CD4-positive, CD25-positive, alpha-beta regulatory T cell (primary cell): ENCODE results near the gene TUT1. TPM values are rescaled to one million over a fixed set of nuclear protein-coding genes. Genes with fewer than 3 reads are reported as not detected.
"Not testable (repeated sequence)": the region's sequence is repeated elsewhere in the genome, so short reads cannot be mapped to it uniquely, and the experiment has no call there.

ENCODE experiments used
- ATAC-seq, 2 donors: fragments of 150-1000 bp; cut with Tn5 transposase; one replicate each; pipeline ENCODE4 v1.10.0; 2021; ENCODE audit warnings: low read depth in 2 of 2, moderate number of reproducible peaks in 2 of 2, moderate library complexity in 1 of 2
- DNase-seq, 3 donors: peaks; one replicate each; pipeline versions ENCODE4 v3.0.0 to v3.0.0-alpha.2; 2012 to 2022; ENCODE audit warnings: mixed read lengths in 1 of 3
- H3K27ac ChIP-seq: one replicate; pipeline ENCODE4 v1.7.0; 2013; ENCODE audit warnings: mild to moderate bottlenecking, low read length; ENCODE audit not compliant: insufficient read depth, poor library complexity, severe bottlenecking
- H3K27me3 ChIP-seq: one replicate; pipeline ENCODE4 v1.7.0; 2013; ENCODE audit warnings: low read length; ENCODE audit not compliant: control insufficient read depth, insufficient read depth
- H3K36me3 ChIP-seq: one replicate; pipeline ENCODE4 v1.7.0; 2013; ENCODE audit warnings: mild to moderate bottlenecking, low read length, moderate library complexity; ENCODE audit not compliant: control insufficient read depth, insufficient read depth
- H3K4me1 ChIP-seq: 2 replicates; pipeline ENCODE4 v1.7.0; 2013; ENCODE audit warnings: mild to moderate bottlenecking, low read length; ENCODE audit not compliant: insufficient read depth, control insufficient read depth, poor library complexity, severe bottlenecking
- H3K4me3 ChIP-seq: one replicate; pipeline ENCODE4 v1.7.0; 2013; ENCODE audit warnings: low read depth, mild to moderate bottlenecking, low read length, moderate library complexity
- H3K9me3 ChIP-seq, 2 experiments: 1 replicate in 1 of 2; 2 replicates in 1 of 2; pipeline ENCODE4 v1.7.0; 2013; ENCODE audit warnings: low read length in 2 of 2, mild to moderate bottlenecking in 1 of 2, moderate library complexity in 1 of 2; ENCODE audit not compliant: control insufficient read depth in 2 of 2
- H3K27ac Mint-ChIP-seq, 3 donors: one replicate each; pipeline ENCODE4 v1.8.0; 2020 to 2022; ENCODE audit warnings: mild to moderate bottlenecking in 3 of 3, mixed read lengths in 3 of 3, moderate library complexity in 2 of 3
- H3K27me3 Mint-ChIP-seq: one replicate; pipeline ENCODE4 v1.8.0; 2022; ENCODE audit warnings: mild to moderate bottlenecking, mixed read lengths
- H3K36me3 Mint-ChIP-seq: one replicate; pipeline ENCODE4 v1.8.0; 2020; ENCODE audit warnings: mixed read lengths
- H3K4me1 Mint-ChIP-seq, 4 donors: one replicate each; pipeline ENCODE4 v1.8.0; 2020 to 2022; ENCODE audit warnings: mixed read lengths in 4 of 4, mild to moderate bottlenecking in 1 of 4
- H3K4me3 Mint-ChIP-seq, 4 donors: one replicate each; pipeline ENCODE4 v1.8.0; 2020 to 2022; ENCODE audit warnings: mild to moderate bottlenecking in 4 of 4, mixed read lengths in 4 of 4, moderate library complexity in 3 of 4
- H3K9me3 Mint-ChIP-seq, 7 donors: one replicate each; pipeline ENCODE4 v1.8.0; 2020 to 2022; ENCODE audit warnings: mixed read lengths in 7 of 7, mild to moderate bottlenecking in 3 of 7, moderate library complexity in 2 of 7
- polyA plus RNA-seq, 4 donors: library from polyadenylated mRNA; unstranded; fragments of 300-500 nt; fragmentation: Illumina TruSeq; gene quantifications; one replicate each; pipeline ENCODE4 v1.2.3, GENCODE V29; 2021
- total RNA-seq: library from RNA; stranded (reverse); gene quantifications from one replicate; pipeline ENCODE4 v1.2.3, GENCODE V29; 2022

TUT1 gene
- total and polyA plus RNA-seq, 5 donors from 2014 or later = 6.5 to 22.0 (median 11.2) TPM

DNA sequence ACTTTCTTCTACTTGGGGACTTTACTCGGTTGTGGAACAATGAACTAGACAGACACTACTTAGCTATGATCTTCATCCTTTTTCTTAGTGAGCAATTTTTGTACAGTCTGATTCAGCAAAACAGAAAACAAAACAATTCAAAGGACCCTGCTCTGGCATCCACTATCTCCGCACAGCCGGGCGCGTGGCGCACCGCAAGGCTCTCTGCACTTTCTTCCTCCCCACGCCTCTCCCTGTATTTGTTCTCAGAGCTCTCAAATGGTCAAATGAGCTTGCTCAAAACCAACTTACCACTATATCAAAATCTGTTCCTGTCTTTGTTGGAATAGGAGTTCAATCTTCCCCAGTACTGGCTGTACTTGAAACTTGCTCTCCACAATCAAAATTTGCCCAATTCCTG, 25.1 kb downstream of the TUT1 start:
- Mint-ChIP-seq H3K27ac (no peak overlapping the region), H3K4me3 (peak overlapping the region in 1 of 4 donors; percentile 64), H3K36me3 (peaks cover 41% of the 10 kb centered on the region), H3K4me1 (peaks cover 11 to 50% (median 34%) of the 10 kb centered on the region in 4 donors), H3K27me3 (no peaks in the 10 kb centered on the region), H3K9me3 (no peaks in the 10 kb centered on the region)
- peaks cover 4% of the 10 kb centered on the region for H3K4me1 ChIP-seq
- no peak overlapping the region for H3K4me3 ChIP-seq
- no peak for DNase-seq
- peaks cover 68% of the 10 kb centered on the region for H3K36me3 ChIP-seq
- no peak for ATAC-seq
- no peak overlapping the region for H3K27ac ChIP-seq
- no peaks in the 10 kb centered on the region for H3K9me3 ChIP-seq
- H3K27me3 ChIP-seq = no peaks in the 10 kb centered on the region

DNA sequence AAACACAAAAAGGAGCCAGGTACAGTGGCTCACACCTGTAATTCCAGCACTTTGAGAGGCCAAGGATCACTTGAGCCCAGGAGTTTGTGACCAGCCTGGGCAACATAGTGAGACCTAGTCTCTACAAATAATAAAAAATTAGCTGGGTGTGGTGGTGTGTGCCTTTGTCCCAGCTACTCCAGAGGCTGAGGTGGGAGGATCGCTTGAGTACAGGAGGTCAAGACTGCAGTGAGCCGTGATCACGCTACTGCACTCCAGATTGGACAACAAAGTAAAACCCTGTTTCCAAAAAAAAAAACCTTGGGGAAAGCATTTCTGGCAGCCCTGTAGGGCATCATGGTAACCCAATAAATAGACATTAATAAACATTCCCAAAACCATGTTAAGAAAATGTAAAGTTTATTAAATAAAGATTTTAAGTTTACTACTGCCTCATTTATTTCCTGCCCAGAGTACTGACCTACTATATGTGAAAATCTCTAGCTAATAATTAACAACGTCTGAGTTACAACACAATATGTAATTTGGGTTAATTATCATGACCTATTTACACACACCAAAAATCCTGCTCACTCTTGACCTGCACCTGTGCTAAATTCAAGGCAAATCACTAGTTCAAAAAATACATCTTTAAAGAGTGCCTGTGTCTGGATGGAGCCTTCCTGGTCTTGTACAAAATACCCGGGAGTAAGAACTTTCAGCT, 26.1 kb downstream of the TUT1 start:
- DNase-seq (no peak), ATAC-seq (no peak)
- peak overlapping the region in 1 of 3 donors; percentile 20 for H3K27ac Mint-ChIP-seq
- peaks cover 37% of the 10 kb centered on the region for H3K36me3 Mint-ChIP-seq
- H3K4me3 ChIP-seq = no peak overlapping the region
- no peaks in the 10 kb centered on the region for H3K9me3 Mint-ChIP-seq
- peaks cover 58% of the 10 kb centered on the region for H3K36me3 ChIP-seq
- H3K4me1 Mint-ChIP-seq = peaks cover 16 to 51% (median 34%) of the 10 kb centered on the region in 4 donors
- no peaks in the 10 kb centered on the region for H3K27me3 Mint-ChIP-seq
- peaks cover 11% of the 10 kb centered on the region for H3K4me1 ChIP-seq
- H3K9me3 ChIP-seq = no peaks in the 10 kb centered on the region
- H3K4me3 Mint-ChIP-seq = no peak overlapping the region
- no peaks in the 10 kb centered on the region for H3K27me3 ChIP-seq
- H3K27ac ChIP-seq = no peak overlapping the region

DNA sequence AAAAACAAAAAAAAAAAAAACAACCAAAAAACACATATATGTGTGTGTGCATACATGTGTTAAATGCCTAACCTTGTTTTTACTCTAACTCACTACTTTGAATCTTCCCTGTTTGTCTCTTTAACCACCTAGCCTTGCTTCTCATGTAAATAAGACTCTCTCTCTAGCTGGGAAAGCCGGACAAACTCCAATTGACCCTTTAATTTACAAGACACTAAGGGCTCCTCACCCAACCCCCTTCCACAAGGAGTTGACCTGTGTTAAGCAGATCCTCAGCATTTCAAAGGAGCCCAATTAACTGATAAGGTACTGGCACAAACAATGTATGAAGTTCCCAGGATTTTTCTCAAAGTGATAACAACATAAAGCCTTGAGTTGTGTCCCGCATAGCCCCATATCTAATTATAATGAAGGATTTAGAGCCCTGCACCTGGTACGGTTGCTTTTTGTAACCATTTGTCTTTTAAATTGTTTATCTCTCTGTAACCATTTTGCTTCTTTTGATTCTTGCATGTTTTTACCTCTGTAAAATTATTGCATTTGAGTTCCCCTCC, 29.6 kb downstream of the TUT1 start:
- H3K36me3 ChIP-seq = peaks cover 47% of the 10 kb centered on the region
- not testable (repeated sequence) for DNase-seq, H3K27me3 Mint-ChIP-seq, H3K27ac ChIP-seq, H3K4me3 ChIP-seq, H3K9me3 Mint-ChIP-seq, ATAC-seq, H3K27me3 ChIP-seq, H3K9me3 ChIP-seq
- peaks cover 14 to 58% (median 34%) of the 10 kb centered on the region in 4 donors for H3K4me1 Mint-ChIP-seq
- H3K4me3 Mint-ChIP-seq = peak overlapping the region in 2 of 4 donors; percentile 28 to 39
- peaks cover 36% of the 10 kb centered on the region for H3K36me3 Mint-ChIP-seq
- peak overlapping the region; percentile 2 to 62 (median 56) for H3K27ac Mint-ChIP-seq
- H3K4me1 ChIP-seq = peaks cover 41% of the 10 kb centered on the region

DNA sequence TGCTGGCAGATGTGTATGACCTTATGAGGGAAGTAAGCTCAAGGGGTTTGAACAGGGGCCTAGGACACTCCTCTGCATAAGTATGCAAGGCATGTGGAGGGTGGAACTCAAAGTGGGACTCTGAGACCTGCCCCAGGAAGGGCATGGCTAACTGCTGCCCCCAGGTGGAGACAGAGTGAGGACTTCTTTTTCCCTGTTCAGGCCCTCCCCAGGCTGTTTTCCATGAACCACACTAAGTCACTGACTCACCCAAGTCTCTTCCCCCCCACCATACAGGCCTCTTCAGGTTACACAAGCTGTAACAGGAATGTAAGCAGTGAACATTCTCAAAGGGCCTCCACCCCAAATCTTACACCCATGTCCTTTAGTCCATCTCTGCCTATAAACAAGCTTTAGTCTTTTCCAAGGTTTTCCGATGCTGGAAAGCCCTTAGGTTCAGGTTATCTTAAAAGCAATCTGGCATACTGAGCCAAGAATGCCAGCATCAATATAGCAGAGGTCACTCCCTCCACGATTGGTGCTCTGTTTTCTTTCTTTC, 30.7 kb downstream of the TUT1 start:
- Histone ChIP-seq H3K4me3 (no peak overlapping the region), H3K27ac (peak overlapping the region; percentile 41), H3K27me3 (no peaks in the 10 kb centered on the region), H3K36me3 (peaks cover 36% of the 10 kb centered on the region), H3K9me3 (no peaks in the 10 kb centered on the region), H3K4me1 (peaks cover 52% of the 10 kb centered on the region)
- Mint-ChIP-seq H3K4me1 (peaks cover 12 to 58% (median 40%) of the 10 kb centered on the region in 4 donors), H3K36me3 (peaks cover 26% of the 10 kb centered on the region), H3K9me3 (no peaks in the 10 kb centered on the region), H3K27me3 (no peaks in the 10 kb centered on the region), H3K4me3 (peak overlapping the region in 3 of 4 donors; percentile 46 to 83 (median 49)), H3K27ac (peak overlapping the region; percentile 85 to 92 (median 90))
- ATAC-seq (peak; percentile 19 to 29), DNase-seq (peak; percentile 72 to 78 (median 72))

DNA sequence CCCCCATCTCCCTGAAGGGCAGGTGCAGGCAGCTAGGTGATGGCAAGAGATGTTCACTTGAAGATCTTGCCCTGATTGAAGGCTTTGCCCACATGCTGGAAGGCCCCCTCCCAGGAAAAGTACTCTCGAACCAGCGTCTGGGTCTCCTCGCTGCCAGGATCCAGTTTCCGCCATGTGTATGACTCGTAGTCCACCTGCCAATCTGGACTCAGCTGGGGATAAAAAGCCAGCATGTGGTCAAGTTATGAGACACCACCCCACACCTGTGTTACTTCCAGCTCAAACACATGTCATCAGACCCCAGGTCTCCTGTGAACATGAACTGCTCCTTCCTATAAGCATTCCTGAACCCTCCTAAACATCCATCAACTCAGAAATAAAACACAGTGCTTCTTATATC, 31.7 kb downstream of the TUT1 start:
- H3K4me3 Mint-ChIP-seq = peak overlapping the region in 2 of 4 donors; percentile 63 to 83
- peak overlapping the region; percentile 41 for H3K27ac ChIP-seq

DNA sequence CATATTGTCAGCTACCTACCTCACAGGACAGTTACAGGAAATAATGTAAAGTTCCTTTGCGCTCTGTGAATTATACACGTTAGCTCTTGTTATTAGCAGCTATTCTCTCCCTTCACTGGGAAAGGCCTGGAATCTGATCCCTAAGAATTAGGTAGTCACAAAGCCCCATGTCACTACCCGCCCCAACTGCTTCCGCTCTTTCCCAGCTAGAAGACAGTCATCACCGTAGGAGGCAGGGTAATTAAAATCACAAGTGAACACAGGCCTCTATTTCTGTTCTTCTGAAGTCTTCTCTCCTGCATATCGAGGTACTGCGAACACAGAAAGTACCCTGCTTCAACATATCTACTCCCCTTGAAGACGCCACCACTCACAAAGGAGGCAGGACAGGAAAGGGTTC, 32.1 kb downstream of the TUT1 start:
- ATAC-seq (no peak), DNase-seq (no peak)
- Mint-ChIP-seq H3K36me3 (peaks cover 23% of the 10 kb centered on the region), H3K4me3 (peak overlapping the region; percentile 15 to 83 (median 63)), H3K27me3 (no peaks in the 10 kb centered on the region), H3K9me3 (no peaks in the 10 kb centered on the region), H3K4me1 (peaks cover 8 to 70% (median 48%) of the 10 kb centered on the region in 4 donors), H3K27ac (peak overlapping the region; percentile 63 to 87 (median 85))
- no peaks in the 10 kb centered on the region for H3K27me3 ChIP-seq
- no peaks in the 10 kb centered on the region for H3K9me3 ChIP-seq
- no peak overlapping the region for H3K4me3 ChIP-seq
- peak overlapping the region; percentile 37 for H3K27ac ChIP-seq
- peaks cover 67% of the 10 kb centered on the region for H3K4me1 ChIP-seq
- peaks cover 28% of the 10 kb centered on the region for H3K36me3 ChIP-seq

More for the DNA sequence above, 31.7 kb downstream of the TUT1 start:
- ATAC-seq, DNase-seq, H3K9me3 Mint-ChIP-seq, H3K4me3 ChIP-seq, H3K27me3 Mint-ChIP-seq, H3K27me3 ChIP-seq, H3K9me3 ChIP-seq: not testable (repeated sequence)
- Mint-ChIP-seq H3K36me3 (peaks cover 23% of the 10 kb centered on the region), H3K4me1 (peaks cover 8 to 66% (median 44%) of the 10 kb centered on the region in 4 donors), H3K27ac (peak overlapping the region; percentile 14 to 92 (median 85))
- peaks cover 62% of the 10 kb centered on the region for H3K4me1 ChIP-seq
- peaks cover 28% of the 10 kb centered on the region for H3K36me3 ChIP-seq

DNA sequence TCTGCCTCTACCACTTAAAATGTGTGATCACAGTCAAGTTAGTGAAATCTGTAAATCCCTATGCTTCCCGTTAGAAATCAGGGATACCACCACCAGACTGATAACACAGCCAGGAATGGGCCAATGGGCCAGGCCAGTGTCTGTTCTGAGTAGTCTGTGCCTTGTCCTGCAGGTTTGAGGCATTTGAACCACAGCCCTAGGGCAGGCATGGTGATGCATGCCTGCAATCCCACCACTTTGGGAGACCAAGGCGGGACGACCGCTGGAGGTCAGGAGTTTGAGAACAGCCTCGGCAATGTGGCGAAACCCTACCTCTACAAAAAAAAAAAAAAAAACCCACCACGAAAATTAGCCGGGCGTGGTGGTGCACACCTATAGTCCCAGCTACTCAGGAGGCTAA, 32.7 kb downstream of the TUT1 start:
- ATAC-seq (no peak), DNase-seq (no peak)
- peak overlapping the region in 2 of 3 donors; percentile 63 to 87 for H3K27ac Mint-ChIP-seq
- H3K9me3 ChIP-seq = no peaks in the 10 kb centered on the region
- H3K27me3 Mint-ChIP-seq = no peaks in the 10 kb centered on the region
- H3K9me3 Mint-ChIP-seq = no peaks in the 10 kb centered on the region
- peak overlapping the region; percentile 99 for H3K27ac ChIP-seq
- peak overlapping the region in 2 of 4 donors; percentile 15 to 83 for H3K4me3 Mint-ChIP-seq
- no peaks in the 10 kb centered on the region for H3K27me3 ChIP-seq
- peaks cover 8 to 75% (median 52%) of the 10 kb centered on the region in 4 donors for H3K4me1 Mint-ChIP-seq
- peaks cover 72% of the 10 kb centered on the region for H3K4me1 ChIP-seq
- H3K36me3 ChIP-seq = peaks cover 25% of the 10 kb centered on the region
- peaks cover 23% of the 10 kb centered on the region for H3K36me3 Mint-ChIP-seq
- no peak overlapping the region for H3K4me3 ChIP-seq
